T-helper 2 cell treated with Interferon-gamma antibody and Interleukin-4, amounts not matched to agents 5 μg/mL and 100 μg/mL, for 36 hours (primary cell): ENCODE measurements around the gene SH3RF3.

ENCODE experiments used
- DNase-seq: peaks from one replicate; pipeline ENCODE4 v3.0.0; 2021; ENCODE audit warnings: low spot score
- H3K27ac Mint-ChIP-seq: one replicate; pipeline ENCODE4 v1.8.0; 2021; ENCODE audit warnings: mild to moderate bottlenecking, mixed read lengths
- H3K27me3 Mint-ChIP-seq: one replicate; pipeline ENCODE4 v1.8.0; 2021; ENCODE audit warnings: low read depth, mixed read lengths
- H3K36me3 Mint-ChIP-seq: one replicate; pipeline ENCODE4 v1.8.0; 2021; ENCODE audit warnings: low read depth, mixed read lengths
- H3K4me1 Mint-ChIP-seq: one replicate; pipeline ENCODE4 v1.8.0; 2021; ENCODE audit warnings: low read depth, mixed read lengths
- H3K4me3 Mint-ChIP-seq: one replicate; pipeline ENCODE4 v1.8.0; 2022; ENCODE audit warnings: mild to moderate bottlenecking, moderate library complexity, mixed read lengths
- H3K9me3 Mint-ChIP-seq: one replicate; pipeline ENCODE4 v1.8.0; 2021; ENCODE audit warnings: mixed read lengths

SH3RF3 gene

GRCh38 chr2:109258376-109258775, 129.4 kb downstream of the SH3RF3 start:
- no peak overlapping the region for H3K4me3 Mint-ChIP-seq
- H3K27ac Mint-ChIP-seq, result no peak overlapping the region
- H3K27me3 Mint-ChIP-seq, result peaks cover 4% of the 10 kb centered on the region
- DNase-seq, result no peak
- no peaks in the 10 kb centered on the region for H3K4me1 Mint-ChIP-seq
- H3K36me3 Mint-ChIP-seq, result no peaks in the 10 kb centered on the region
- H3K9me3 Mint-ChIP-seq, result no peaks in the 10 kb centered on the region

- DNase-seq, result no peak
- no peak overlapping the region for H3K4me3 Mint-ChIP-seq
- no peak overlapping the region for H3K27ac Mint-ChIP-seq
- peaks cover 4% of the 10 kb centered on the region for H3K27me3 Mint-ChIP-seq
- no peaks in the 10 kb centered on the region for H3K4me1 Mint-ChIP-seq
- no peaks in the 10 kb centered on the region for H3K9me3 Mint-ChIP-seq
- no peaks in the 10 kb centered on the region for H3K36me3 Mint-ChIP-seq
These were observed 130.0 kb downstream of the SH3RF3 start for GRCh38 chr2:109258905-109259540.

GRCh38 chr2:109259671-109260070, 130.7 kb downstream of the SH3RF3 start:
- Mint-ChIP-seq H3K36me3 (no peaks in the 10 kb centered on the region), H3K4me1 (no peaks in the 10 kb centered on the region), H3K27ac (no peak overlapping the region), H3K9me3 (no peaks in the 10 kb centered on the region), H3K27me3 (peaks cover 4% of the 10 kb centered on the region), H3K4me3 (no peak overlapping the region)
- DNase-seq, result no peak

GRCh38 chr2:109260116-109260855, 131.3 kb downstream of the SH3RF3 start:
- no peak for DNase-seq
- Mint-ChIP-seq H3K27me3 (peaks cover 4% of the 10 kb centered on the region), H3K4me3 (no peak overlapping the region), H3K9me3 (no peaks in the 10 kb centered on the region), H3K27ac (no peak overlapping the region), H3K4me1 (no peaks in the 10 kb centered on the region), H3K36me3 (no peaks in the 10 kb centered on the region)

GRCh38 chr2:109260886-109261700, 132.1 kb downstream of the SH3RF3 start:
- no peak overlapping the region for H3K4me3 Mint-ChIP-seq
- H3K4me1 Mint-ChIP-seq, result no peaks in the 10 kb centered on the region
- no peak overlapping the region for H3K27ac Mint-ChIP-seq
- no peak for DNase-seq
- no peaks in the 10 kb centered on the region for H3K36me3 Mint-ChIP-seq
- no peaks in the 10 kb centered on the region for H3K9me3 Mint-ChIP-seq
- H3K27me3 Mint-ChIP-seq, result peaks cover 4% of the 10 kb centered on the region

- no peaks in the 10 kb centered on the region for H3K9me3 Mint-ChIP-seq
- H3K4me1 Mint-ChIP-seq, result no peaks in the 10 kb centered on the region
- no peak overlapping the region for H3K27ac Mint-ChIP-seq
- H3K27me3 Mint-ChIP-seq, result no peaks in the 10 kb centered on the region
- no peak for DNase-seq
- H3K36me3 Mint-ChIP-seq, result no peaks in the 10 kb centered on the region
- H3K4me3 Mint-ChIP-seq, result no peak overlapping the region
These were observed 133.1 kb downstream of the SH3RF3 start for GRCh38 chr2:109261906-109262631.

GRCh38 chr2:109264595-109265328, 135.8 kb downstream of the SH3RF3 start:
- Mint-ChIP-seq H3K4me3 (no peak overlapping the region), H3K36me3 (no peaks in the 10 kb centered on the region), H3K4me1 (no peaks in the 10 kb centered on the region), H3K27me3 (no peaks in the 10 kb centered on the region), H3K27ac (no peak overlapping the region), H3K9me3 (no peaks in the 10 kb centered on the region)
- DNase-seq, result no peak

- Mint-ChIP-seq H3K4me1 (no peaks in the 10 kb centered on the region), H3K9me3 (no peaks in the 10 kb centered on the region), H3K4me3 (no peak overlapping the region), H3K27ac (no peak overlapping the region), H3K27me3 (peaks cover 3% of the 10 kb centered on the region), H3K36me3 (no peaks in the 10 kb centered on the region)
- DNase-seq, result no peak
These were observed 136.4 kb downstream of the SH3RF3 start for GRCh38 chr2:109265369-109265768.

- H3K9me3 Mint-ChIP-seq, result no peaks in the 10 kb centered on the region
- no peak overlapping the region for H3K4me3 Mint-ChIP-seq
- H3K36me3 Mint-ChIP-seq, result no peaks in the 10 kb centered on the region
- H3K27ac Mint-ChIP-seq, result no peak overlapping the region
- no peaks in the 10 kb centered on the region for H3K4me1 Mint-ChIP-seq
- DNase-seq, result no peak
- H3K27me3 Mint-ChIP-seq, result peaks cover 5% of the 10 kb centered on the region
These were observed 136.9 kb downstream of the SH3RF3 start for GRCh38 chr2:109265953-109266352.

- no peaks in the 10 kb centered on the region for H3K9me3 Mint-ChIP-seq
These were observed 137.5 kb downstream of the SH3RF3 start for GRCh38 chr2:109266496-109266895.

GRCh38 chr2:109266998-109267854, 138.2 kb downstream of the SH3RF3 start:
- H3K9me3 Mint-ChIP-seq, result no peaks in the 10 kb centered on the region
- H3K4me3 Mint-ChIP-seq, result no peak overlapping the region
- peaks cover 5% of the 10 kb centered on the region for H3K27me3 Mint-ChIP-seq
- DNase-seq, result no peak
- no peak overlapping the region for H3K27ac Mint-ChIP-seq
- no peaks in the 10 kb centered on the region for H3K4me1 Mint-ChIP-seq
- H3K36me3 Mint-ChIP-seq, result no peaks in the 10 kb centered on the region

More at GRCh38 chr2:109266496-109266895, 137.5 kb downstream of the SH3RF3 start:
- peaks cover 5% of the 10 kb centered on the region for H3K27me3 Mint-ChIP-seq
- no peak overlapping the region for H3K27ac Mint-ChIP-seq
- no peaks in the 10 kb centered on the region for H3K4me1 Mint-ChIP-seq
- H3K4me3 Mint-ChIP-seq, result no peak overlapping the region
- no peak for DNase-seq
- no peaks in the 10 kb centered on the region for H3K36me3 Mint-ChIP-seq

GRCh38 chr2:109268916-109269315, 139.9 kb downstream of the SH3RF3 start:
- no peaks in the 10 kb centered on the region for H3K36me3 Mint-ChIP-seq
- H3K9me3 Mint-ChIP-seq, result no peaks in the 10 kb centered on the region
- no peak overlapping the region for H3K27ac Mint-ChIP-seq
- DNase-seq, result no peak
- peaks cover 5% of the 10 kb centered on the region for H3K27me3 Mint-ChIP-seq
- H3K4me3 Mint-ChIP-seq, result no peak overlapping the region
- no peaks in the 10 kb centered on the region for H3K4me1 Mint-ChIP-seq
